Measurements from ENCODE around the gene MRPL14.

The MRPL14 gene

GRCh38 chr6:44167567-44167966, 40.3 kb upstream of the MRPL14 start:
- H3K27ac ChIP-seq: no peak overlapping the region
- no peak for TF ChIP-seq ZFX (IDR thresholded peaks at IDR 0.05; ENCODE audit: borderline replicate concordance)
- TF ChIP-seq, protein P1, sequence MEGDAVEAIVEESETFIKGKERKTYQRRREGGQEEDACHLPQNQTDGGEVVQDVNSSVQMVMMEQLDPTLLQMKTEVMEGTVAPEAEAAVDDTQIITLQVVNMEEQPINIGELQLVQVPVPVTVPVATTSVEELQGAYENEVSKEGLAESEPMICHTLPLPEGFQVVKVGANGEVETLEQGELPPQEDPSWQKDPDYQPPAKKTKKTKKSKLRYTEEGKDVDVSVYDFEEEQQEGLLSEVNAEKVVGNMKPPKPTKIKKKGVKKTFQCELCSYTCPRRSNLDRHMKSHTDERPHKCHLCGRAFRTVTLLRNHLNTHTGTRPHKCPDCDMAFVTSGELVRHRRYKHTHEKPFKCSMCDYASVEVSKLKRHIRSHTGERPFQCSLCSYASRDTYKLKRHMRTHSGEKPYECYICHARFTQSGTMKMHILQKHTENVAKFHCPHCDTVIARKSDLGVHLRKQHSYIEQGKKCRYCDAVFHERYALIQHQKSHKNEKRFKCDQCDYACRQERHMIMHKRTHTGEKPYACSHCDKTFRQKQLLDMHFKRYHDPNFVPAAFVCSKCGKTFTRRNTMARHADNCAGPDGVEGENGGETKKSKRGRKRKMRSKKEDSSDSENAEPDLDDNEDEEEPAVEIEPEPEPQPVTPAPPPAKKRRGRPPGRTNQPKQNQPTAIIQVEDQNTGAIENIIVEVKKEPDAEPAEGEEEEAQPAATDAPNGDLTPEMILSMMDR (IDR thresholded peaks at IDR 0.05): no peak

- H3K27ac ChIP-seq: no peak overlapping the region
- no peak for TF ChIP-seq ZFX (IDR thresholded peaks at IDR 0.05; ENCODE audit: borderline replicate concordance)
- TF ChIP-seq, protein P1 (IDR thresholded peaks at IDR 0.05): no peak
These were observed 39.4 kb upstream of the MRPL14 start for GRCh38 chr6:44166591-44167184.

DNA sequence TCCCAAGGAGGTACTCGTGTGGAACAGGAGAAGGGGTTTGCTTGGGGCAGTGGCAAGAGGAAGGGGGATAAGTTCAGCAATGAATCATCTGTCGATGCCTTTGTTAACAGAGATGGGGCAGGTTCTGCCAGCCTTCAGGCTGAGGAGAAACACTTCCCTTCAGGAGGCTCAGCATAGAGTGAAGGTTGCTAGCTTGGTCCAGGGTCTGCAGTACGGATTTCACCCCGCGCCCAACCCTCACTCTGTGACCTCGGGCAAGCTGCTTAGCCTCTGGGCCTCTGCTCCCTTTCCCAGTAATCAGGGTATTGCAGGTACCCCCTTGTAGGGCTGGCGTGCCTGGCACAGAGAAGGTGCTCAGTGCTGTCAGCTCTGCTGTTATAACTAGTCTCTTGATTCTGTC, 38.9 kb upstream of the MRPL14 start:
- no peak for TF ChIP-seq ZFX (IDR thresholded peaks at IDR 0.05; ENCODE audit: borderline replicate concordance)
- TF ChIP-seq, protein P1 (IDR thresholded peaks at IDR 0.05): no peak
- H3K27ac ChIP-seq: no peak overlapping the region

- TF ChIP-seq, protein P1 (IDR thresholded peaks at IDR 0.05): no peak
- no peak for TF ChIP-seq ZFX (IDR thresholded peaks at IDR 0.05; ENCODE audit: borderline replicate concordance)
- no peak overlapping the region for H3K27ac ChIP-seq
These were observed 35.8 kb upstream of the MRPL14 start for GRCh38 chr6:44162876-44163625.

- H3K27ac ChIP-seq: no peak overlapping the region
These were observed 34.7 kb upstream of the MRPL14 start for GRCh38 chr6:44161997-44162338.

GRCh38 chr6:44158770-44159228, 31.5 kb upstream of the MRPL14 start, which contains the start of gene CAPN11:
TSS of gene CAPN11 (plus strand) at chr6:44158820. CDS start at chr6:44158849, 29 bp downstream.
- peak within 1 kb of the TSS; percentile 84; the same call in 1 of the 2 replicates for H3K27ac ChIP-seq
- TF ChIP-seq ZFX (IDR thresholded peaks at IDR 0.05; ENCODE audit: borderline replicate concordance): no peak
- TF ChIP-seq, protein P1 (IDR thresholded peaks at IDR 0.05): no peak

More at GRCh38 chr6:44161997-44162338, 34.7 kb upstream of the MRPL14 start:
- no peak for TF ChIP-seq ZFX (IDR thresholded peaks at IDR 0.05; ENCODE audit: borderline replicate concordance)
- TF ChIP-seq, protein P1 (IDR thresholded peaks at IDR 0.05): no peak

DNA sequence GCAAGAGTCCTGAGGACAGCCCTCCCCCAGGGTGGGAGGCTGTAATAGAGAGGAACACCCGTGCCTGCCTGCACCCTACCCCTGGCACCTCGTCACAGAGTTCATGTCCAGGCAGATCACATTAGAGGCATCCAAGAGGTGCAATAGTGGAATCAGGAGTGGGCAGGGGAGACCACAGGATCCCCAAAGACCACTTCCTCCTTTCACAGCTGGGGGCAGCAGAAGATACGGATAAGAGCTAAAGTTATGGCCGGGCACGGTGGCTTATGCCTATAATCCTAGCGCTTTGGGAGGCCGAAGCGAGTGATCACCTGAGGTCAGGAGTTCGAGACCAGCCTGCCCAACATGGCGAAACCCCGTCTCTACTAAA, 29.9 kb upstream of the MRPL14 start:
- peak overlapping the region; percentile 84 for H3K27ac ChIP-seq
- TF ChIP-seq ZFX (IDR thresholded peaks at IDR 0.05; ENCODE audit: borderline replicate concordance): no peak
- TF ChIP-seq, protein P1 (IDR thresholded peaks at IDR 0.05): no peak
